Measurements from ENCODE around the gene SERINC2.

DNA sequence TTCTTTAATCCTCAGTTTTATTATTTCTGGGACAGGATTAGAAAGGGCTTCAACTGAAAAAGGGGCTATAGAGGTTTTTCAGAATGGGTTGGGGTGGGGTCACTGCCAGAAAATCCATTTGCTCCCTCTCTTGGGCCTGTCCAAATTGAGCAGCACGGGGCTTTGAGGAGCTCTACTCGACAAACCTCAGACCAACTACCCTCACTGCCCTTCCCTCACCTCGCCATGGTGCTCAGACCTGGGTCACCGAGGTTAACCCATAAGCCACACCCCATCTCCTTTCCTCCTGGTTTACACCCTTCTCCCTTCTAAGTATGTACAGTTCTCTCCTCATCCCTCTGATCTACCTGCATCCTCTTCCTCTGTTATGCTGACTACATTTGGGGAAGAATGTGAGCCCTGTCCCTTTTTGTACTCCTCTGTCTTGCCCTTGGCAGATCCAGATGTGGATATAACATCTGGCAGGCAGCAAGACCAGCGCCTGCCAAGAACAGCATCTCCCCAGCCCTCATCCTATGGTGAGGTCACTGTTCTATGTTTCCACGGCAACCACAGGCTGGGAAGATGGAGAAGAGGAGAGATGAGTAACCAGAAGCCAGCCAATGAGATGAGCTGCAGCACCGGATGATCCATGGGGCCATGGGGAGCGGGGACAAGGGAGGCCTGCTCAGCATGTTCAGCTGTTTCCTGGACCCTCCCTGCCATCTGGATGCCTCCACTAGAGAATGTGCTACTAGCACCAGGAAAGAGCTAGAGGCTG lies 36.5 kb upstream of the SERINC2 start:
- TF ChIP-seq, protein P1, sequence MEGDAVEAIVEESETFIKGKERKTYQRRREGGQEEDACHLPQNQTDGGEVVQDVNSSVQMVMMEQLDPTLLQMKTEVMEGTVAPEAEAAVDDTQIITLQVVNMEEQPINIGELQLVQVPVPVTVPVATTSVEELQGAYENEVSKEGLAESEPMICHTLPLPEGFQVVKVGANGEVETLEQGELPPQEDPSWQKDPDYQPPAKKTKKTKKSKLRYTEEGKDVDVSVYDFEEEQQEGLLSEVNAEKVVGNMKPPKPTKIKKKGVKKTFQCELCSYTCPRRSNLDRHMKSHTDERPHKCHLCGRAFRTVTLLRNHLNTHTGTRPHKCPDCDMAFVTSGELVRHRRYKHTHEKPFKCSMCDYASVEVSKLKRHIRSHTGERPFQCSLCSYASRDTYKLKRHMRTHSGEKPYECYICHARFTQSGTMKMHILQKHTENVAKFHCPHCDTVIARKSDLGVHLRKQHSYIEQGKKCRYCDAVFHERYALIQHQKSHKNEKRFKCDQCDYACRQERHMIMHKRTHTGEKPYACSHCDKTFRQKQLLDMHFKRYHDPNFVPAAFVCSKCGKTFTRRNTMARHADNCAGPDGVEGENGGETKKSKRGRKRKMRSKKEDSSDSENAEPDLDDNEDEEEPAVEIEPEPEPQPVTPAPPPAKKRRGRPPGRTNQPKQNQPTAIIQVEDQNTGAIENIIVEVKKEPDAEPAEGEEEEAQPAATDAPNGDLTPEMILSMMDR (IDR thresholded peaks at IDR 0.05 in 8 of 11, conservative IDR thresholded peaks at IDR 0.05 in 3 of 11): no peak
- no peak for TF ChIP-seq POLR2AphosphoS5 (IDR thresholded peaks at IDR 0.05)

Measured in spleen (tissue), 7 donors.